Eye (tissue), 1 donor: ENCODE data around the gene HMCN1.
A peak's percentile ranks its signal among the peaks of the same experiment; 100 is the strongest.

Experiments
- DNase-seq: peaks from one replicate; pipeline ENCODE4 v3.0.0-alpha.2; 2015

The HMCN1 gene

DNA sequence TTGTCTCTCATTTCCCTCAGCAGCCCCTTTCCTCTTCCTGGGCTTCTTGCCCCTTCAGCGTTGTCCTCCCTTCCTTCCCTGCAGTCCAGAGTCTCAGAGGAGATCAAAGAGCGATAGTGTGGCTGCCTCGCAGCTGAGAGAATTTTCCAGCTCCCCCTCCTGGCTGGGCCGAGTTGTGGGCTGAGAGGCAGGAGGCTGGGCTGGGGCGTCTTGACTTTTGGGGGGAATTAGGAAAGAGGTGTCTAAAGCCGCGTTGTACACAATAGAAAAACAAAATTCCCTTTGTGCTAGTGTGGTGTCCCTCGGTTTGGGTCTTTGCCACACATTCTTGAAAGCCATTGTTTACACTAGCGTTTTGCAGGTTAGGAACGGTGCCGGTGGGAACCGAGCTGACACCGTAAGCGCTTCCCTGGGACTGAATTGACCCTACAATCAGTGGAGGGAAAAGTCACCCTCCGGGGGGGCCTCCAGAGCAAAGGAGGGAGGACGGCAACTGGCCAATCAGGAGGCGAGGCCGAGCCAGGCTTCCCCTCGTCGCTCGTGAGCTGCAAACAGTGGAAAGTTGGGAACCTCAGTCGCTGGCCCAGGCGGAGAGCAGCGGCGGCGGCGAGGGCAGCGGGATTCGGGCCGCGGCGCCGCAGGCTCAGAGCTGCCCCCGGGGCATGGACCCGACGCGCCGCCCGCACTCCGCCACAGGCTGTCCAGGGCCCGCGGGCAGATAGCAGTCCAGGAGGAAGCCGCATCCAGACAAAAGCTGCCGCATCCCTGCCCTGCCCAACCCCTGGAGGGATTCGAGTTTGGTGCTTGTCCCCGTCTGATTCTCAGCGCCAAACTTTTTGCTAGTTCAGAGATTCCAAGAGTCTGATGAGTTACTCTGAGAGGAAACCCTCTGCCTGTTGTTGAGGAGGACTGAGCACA is at the start of gene HMCN1:
Gene HMCN1, plus strand, starts transcription at position 574 of the 918 bp plus-strand sequence. CDS start 389 bp downstream, outside the sequence.
- DNase-seq, result peak; percentile 88

DNA sequence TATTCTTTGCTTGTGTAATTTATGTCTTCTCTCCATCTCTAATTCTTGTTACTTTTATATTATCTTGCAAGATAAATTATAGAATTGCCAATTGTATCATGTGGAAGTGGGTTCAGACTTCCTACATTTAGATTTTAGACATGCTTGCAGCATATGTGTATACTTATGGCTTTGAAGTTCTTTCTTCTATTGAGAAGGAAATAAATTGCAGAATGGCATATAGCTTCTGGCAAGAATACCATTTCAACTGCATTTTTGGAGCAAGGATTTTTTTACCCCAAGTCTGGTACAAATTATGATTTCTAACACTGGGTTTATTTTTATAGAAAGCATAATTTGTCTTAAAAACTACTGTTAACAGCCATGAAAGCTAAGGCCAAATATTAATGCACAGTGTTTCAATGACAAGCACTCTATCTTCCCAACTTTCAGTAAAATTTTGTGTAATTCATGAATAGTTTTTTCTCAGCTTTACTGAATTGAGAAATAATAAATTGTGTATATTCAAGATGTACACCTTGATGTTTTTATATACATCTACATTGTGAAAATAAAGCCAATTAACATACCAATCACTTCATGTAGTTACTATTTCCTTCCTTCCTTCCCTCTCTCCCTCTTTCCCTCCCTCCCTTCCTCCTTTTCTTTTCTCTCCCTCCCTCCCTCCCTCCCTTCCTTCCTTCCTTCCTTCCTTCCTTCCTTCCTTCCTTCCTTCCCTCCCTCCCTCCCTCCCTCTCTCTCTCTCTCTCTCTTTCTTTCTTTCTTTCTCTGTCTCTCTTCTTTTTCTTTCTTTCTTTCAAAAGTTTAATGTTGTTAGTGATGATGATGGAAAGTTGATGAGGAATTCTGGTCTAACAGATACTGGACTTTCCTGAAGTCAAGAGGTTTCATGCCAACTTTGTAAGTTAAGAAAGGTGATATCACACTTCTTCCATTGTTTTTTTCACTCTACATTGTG is 47.1 kb upstream of the HMCN1 start:
- DNase-seq, result no peak

DNA sequence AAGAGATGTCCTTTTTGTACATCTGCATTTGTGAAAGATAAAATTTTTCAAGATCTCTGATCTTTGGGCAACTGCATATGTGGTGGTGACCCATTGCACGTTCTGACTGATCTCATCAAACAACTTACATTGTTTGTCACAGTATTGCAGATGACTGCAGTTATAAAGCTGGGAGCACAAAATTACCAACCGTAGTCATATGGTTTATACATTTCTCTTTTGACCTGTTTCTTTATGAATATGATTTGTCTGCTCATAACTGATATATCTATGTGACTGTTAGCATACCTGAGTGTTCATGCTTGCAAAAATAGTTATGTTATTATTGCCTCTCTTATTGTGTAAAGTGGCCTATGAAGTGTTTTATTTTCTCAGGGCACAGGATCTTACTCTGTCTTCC is 43.7 kb upstream of the HMCN1 start:
- DNase-seq, result no peak

DNA sequence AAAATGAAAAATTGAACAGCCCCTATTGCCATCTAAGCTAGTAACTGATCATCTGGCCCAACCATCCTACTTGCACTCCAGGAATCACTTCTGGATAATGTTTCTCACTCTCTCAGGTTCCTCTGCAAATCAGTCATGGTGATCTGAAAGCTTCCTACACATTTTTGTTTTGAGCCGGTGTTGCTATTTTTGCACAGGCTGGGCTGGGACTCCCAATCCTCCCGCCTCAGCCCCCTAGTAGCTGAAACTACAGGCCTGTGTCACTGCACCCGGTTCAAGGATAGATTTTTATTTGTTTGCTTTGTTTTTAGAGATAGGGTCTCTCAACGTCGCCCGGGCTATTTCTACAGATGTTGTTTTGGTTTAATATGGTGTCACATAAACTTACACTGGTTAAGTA is 40.5 kb upstream of the HMCN1 start:
- no peak for DNase-seq

DNA sequence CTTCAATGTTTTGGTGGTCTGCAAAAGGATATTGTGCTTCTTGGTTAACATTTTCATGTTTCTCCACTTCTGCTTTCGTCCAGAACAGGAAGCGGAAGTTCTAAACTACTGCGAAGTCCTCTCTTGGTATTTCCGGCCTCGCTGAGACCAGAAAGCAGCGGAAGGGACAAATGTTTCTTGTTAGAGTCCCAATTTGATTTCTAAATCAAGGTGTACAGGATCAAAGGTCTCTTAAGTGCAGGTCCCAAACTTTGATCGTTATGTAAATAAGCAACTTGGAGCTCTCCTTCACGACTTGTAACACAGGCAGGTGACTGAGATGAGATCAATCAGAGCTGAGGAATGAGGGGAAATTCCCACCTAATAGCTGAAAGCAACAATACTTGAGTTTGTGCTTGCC is 40.1 kb upstream of the HMCN1 start:
- DNase-seq, result no peak

DNA sequence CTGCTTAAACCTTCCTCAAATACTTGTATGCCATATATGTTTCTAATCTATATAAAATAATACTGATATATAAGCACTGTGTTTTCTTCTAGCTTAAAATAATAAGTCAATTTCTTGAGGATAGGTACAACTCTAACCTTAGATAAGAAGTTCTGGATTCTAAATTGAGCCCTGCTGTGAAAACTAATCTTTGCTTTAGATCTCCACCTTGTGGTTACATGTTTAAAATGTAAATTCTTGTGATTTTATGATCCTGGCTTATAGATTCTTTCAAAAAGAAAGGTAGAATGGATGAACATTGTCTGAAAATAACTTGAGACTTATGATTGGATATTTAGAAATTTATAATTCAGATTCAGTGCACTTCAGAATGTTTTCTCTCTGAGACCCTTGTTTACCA is 38.9 kb upstream of the HMCN1 start:
- no peak for DNase-seq

DNA sequence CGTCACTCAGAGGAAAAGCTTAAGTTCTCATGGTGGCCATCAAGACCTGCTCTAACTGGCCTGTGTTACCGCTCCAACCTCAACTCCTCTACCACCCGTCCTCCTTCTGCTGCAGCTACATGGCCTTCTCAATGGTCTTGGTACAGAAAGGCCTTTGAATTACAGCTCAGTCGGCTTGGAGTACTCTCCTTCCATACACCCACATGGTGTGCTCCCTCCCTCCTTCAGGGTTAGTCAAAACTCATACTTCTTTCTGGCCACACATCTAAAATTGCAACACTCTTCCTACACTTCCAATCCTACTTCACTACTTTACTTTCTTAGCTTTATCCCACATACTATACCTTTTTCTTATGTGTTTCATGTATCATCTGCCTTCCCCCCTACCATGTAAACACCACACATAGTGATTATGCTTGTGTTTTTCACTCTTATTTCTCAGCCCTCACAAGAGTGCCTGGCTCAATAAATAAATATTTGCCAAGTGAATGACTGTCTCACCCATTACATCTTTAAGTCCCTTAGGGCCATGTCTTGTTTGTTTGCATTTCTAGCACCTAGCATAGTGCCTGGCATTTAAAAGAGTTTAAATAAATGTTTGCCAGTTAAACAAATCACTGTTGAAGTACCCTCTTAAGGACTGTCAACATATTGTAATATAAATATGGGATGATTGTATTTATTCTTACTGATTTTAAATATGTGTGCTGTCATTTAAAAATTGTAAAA is 37.6 kb upstream of the HMCN1 start:
- no peak for DNase-seq

DNA sequence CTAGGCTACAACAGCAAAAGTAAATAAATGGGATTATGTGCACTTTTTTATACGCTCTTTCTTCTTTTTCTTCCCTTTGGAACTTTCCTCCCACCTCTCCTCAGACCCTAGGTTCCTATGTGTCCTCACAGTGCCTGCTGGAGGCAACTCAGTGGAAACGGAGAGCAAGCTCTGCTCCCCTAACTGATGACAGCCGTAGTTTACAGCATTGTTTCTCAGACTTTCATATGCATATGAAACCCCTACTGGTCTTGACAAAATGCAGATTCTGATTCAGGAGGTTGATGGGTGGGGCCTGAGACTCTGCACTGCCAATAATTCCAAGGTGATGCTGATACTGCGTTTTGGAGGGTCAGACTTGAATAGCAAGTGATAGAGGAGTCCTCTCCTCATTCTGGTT is 34.3 kb upstream of the HMCN1 start:
- DNase-seq, result no peak

DNA sequence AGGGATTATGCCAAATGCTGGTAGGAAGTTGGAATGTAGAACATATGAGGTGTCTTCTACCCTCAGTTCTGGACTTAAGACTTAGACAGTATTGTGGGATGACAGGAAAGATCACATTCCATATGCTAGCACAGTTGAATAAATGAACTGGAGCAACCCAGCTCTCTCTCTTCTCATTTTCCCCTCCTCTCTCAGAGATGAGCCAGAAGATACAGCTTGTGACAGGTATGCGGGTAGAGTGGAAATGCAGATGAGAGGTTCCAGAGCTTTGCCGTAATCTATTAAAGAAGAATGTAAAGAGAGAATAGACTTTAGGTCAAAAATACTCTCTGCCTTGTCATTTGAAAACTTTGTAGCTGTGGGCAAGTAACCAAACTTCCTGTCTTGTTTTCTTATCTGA is 32.5 kb upstream of the HMCN1 start:
- no peak for DNase-seq

DNA sequence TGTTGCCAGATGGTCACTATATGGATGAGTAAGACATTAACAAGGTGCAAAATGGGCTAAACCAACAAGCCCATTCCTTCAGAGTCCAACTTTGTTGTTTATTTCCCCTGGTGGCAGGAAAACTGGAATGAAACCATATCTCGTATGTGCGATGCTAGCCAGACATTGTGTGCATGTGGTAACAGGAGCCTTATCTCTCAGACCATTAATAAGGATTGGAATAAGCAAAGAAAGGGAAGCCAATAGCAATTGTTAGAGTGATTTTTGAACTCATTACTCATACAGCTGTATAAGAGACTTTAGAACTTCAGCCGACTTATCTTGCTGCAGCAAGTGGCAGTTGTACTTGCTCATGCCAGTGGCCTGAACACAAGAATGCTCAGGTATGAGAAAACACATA is 30.0 kb upstream of the HMCN1 start:
- DNase-seq, result no peak

DNA sequence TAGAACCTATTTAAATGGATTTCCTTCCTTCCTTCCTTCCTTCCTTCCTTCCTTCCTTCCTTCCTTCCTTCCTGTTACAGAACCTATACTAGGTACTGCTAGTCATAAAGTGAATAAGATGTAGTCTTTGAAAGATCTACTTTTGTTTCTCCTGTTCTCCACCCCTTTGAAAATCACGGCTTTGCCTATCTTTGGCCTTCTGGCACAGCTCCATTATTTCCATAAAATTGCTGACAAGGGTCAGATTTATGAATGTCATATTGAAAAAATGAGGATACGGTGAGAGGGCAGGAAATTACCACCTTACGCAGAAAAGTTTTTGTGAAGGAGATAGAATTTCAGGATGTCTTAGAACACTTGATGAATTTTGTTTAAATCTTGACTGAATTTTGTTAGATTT is 18.1 kb upstream of the HMCN1 start:
- DNase-seq, result no peak

DNA sequence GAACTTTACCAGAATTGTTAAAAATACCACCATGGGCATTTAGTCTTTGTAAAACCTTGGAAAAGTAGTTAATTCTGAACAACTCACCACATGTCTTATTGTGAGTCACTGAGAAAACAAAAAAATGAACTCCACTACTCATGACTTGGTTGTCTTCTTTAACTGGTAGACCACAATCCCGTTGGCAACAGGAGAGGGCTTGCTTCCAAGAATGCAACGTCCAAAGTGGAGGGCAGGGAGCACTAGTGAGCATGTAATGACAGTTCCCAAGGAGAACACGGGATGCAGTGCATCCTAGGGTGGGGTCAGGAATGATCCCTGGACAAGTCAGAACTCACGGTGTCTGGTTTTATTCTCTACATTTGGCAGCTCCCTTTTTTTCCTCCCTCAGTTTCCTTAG is 15.2 kb upstream of the HMCN1 start:
- DNase-seq, result no peak

DNA sequence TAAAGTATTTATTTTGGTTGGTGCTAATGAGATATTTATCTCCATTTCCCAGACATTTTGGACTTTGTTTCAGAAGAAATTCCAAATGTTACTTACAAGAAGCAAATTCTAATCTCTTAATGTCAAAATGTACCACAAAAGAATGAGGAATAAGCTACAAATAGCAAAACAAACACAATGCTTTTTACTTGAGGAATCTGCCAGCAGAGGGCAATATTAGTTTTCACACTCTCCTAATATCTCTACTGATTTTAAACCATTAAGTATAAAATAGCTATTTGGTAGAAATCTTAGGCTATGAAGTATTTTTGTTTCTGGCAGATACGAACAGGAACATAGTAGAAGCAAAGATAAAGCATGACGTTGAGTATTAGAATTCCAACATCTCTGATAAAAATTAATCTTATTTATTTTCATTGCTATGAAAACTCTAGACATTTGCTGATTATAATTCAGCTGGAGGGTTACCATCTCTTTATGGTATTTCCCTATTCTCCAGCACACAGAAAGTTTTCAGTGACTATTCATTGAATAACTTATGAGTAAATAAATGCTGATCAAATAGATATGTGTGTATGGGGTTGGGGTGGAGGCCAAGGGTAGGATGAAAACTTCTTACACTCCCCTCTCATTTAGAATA is 13.4 kb upstream of the HMCN1 start:
- peak; percentile 69 for DNase-seq

DNA sequence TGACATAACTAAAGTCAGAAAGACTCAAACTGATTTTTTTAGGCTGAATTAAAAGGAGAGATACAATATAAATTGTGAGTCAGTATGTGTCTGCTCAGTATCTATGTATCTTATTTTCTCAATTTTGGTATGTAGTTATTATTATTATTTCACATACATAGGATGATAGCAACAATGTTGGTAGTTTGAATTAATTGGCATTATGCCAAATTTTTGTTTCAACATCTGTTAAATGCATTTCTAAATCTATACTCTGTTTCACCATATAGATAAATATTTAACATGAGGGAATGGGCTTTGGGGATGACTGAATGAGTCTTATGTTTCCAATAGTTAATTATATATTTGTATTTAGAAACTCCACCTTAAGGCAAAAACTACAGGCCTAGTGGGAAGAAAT is 12.6 kb upstream of the HMCN1 start:
- no peak for DNase-seq

DNA sequence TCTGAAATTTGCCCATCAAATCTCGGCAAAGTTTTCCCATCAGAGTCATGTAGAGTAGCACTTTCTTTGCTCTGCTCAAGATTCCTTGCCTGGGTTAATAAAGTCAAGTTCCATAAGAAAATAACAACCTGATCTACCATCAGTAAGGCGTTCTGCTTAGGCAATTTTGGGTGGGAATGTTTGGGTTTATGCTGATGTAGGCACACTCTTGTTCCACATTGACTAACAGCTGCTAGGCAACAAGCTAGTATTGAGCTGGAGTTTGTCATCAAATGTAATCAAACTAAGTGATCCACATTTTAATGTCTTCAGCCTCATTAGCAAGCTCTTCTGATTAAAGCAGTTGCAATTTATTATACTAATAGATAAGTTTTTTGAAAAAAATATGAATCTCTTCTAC is 12.1 kb upstream of the HMCN1 start:
- DNase-seq, result no peak

DNA sequence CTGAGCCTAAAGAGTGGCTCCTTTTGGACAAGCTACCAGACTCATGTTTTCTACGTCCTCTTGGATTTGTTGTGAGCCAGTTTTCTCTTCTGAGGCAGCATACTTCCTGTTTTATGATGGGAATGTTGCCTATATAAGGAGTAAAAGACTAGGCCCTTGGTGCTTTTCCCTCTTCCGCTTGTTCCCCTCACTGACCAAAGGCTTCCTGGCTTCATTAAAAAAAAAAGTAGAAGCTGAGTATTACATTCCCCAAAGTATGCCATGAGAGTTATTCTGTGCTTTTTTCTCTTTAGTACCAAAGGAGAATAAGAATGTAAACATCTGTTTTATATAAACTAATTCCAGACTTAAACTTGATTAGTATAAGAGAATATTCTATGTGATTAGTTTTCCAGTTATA is 6.5 kb upstream of the HMCN1 start:
- no peak for DNase-seq

DNA sequence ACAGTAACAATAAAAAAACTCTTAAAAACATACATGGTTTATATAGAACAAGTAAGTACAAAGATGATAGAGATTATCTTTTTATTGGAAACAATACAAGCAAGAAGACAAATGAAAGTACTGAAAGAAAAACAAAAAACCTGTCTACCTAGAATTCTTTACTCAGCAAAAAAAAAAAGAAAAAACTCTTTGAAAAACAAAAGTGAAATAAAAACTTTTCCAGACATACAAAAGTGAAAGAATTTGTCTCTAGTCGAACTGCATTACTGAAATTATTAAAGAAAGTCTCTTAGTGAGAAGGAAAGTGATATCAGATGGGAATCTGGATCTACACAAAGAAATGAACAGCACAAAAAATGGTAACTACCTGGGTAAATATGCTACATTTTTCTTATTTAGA is 2.7 kb upstream of the HMCN1 start:
- DNase-seq, result no peak

DNA sequence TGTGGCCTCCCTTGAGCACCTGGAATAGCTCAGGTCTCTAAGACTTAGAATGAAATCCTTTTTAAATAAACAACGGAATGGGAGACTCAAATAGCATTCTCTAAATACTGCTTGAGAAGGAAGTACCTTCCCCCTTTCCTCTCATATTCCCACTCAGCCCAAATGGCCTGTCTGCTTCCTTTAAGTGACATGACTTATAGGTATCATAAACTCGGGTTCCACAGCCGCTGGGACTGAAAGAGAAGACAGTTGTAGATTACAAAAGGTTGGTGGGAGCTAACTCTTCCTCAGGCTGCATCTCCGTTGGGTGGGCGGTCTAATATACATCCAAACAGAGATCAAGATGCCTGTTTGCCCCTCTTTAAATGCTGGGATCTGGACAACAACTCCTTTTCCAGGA is 1.2 kb upstream of the HMCN1 start:
- no peak for DNase-seq

DNA sequence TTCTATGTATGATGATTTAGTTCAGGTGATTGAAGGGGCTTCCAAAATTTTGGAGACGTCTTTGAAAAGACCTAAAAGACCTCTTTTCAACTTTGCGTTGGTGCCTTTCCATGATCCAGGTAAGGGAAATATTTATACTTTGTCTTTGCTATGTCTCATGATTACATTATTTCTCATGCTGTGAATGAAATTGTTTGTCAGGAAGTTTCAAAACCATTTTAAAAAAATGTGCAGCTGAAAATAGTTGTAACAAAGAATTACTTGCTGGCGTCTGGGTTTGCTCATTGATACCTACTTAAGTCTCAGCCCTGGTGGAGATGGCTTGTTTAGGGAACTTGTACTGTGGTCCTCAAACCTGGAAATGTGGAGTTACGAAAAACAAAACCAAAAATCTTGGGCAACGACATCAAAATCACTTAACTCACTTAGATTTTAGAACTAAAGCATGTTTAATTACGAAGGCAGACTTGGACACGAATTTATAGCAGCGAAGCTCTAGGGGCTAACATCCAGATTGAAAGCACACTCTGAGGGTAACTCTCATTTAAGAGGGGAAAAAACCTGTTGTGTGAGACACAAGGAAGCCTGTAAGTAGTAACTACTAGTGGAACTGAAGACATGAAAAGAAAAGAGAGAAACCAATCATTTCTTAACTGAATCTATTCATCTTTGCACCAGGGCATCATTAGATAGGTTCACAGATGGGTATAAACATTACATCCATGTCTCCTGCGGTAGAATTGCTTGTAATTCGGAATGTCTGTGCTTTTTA is 924 bp downstream of the HMCN1 start:
- peak; percentile 44 for DNase-seq

DNA sequence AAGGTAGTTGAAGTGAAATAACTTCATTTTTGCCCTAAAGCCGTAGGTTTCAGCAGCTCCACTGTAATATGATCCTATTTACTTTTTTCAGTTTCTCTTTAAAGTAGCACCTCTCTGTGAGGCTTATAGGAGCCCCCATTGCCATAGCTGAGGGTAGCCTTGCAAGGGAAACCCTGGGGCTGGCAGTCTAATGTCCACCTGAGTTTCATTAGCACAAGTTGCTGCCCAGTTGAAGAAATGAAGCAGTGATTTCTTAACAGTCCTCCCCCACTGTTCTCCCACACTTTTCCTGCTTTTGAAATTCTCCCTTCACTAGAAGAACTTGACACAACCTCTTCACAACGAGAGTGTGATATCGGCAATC is 1.5 kb downstream of the HMCN1 start:
- no peak for DNase-seq

DNA sequence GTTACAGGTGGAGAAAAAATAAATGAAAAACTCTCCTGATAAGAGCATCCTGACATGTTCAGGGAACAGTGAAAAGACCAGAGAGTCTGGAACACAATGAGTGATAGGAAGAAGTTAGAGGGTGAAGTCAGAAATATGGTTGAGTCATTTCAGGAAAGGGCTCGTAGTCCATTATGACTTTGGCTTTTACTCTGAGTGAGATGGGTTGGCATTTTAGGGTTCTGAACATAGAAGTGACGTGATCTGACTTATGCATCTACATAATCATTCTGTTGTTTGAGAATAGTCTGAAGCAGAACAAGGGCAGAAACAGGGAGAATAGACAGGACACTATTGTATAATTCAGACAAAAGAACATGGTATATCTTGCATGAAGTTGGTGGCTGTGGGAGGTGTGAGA is 5.8 kb downstream of the HMCN1 start:
- DNase-seq, result no peak

DNA sequence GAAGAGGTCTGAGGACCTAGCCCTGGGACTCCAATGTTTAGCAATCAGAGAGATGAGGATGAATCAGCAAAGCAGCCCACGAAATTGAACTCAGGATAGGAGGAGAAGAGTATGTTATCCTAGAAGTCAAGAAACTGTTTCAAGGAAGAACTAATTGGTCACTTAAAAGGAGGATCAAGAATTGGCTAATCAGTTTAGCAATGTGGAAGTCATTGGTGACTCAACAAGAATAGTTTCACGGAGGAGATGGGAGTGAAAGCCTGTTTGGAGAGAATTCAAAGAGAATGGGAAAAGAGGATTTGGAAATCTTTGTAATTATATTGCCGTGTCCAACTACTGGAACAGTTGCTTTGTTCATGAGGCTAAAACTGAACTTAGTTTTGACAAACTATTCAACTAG is 7.4 kb downstream of the HMCN1 start:
- DNase-seq, result no peak
